GM18499 (cell line): ENCODE measurements around the gene SLC7A7.
"Not testable (repeated sequence)": the region's sequence is repeated elsewhere in the genome, so short reads cannot be mapped to it uniquely, and the experiment has no call there.

Experiments used
- ATAC-seq: cut with Tn5 transposase; IDR thresholded peaks from one replicate; pipeline ENCODE4 v1.9.1; 2021; ENCODE audit warnings: moderate number of reproducible peaks; ENCODE audit not compliant: insufficient read depth, unreplicated experiment

Gene SLC7A7

DNA sequence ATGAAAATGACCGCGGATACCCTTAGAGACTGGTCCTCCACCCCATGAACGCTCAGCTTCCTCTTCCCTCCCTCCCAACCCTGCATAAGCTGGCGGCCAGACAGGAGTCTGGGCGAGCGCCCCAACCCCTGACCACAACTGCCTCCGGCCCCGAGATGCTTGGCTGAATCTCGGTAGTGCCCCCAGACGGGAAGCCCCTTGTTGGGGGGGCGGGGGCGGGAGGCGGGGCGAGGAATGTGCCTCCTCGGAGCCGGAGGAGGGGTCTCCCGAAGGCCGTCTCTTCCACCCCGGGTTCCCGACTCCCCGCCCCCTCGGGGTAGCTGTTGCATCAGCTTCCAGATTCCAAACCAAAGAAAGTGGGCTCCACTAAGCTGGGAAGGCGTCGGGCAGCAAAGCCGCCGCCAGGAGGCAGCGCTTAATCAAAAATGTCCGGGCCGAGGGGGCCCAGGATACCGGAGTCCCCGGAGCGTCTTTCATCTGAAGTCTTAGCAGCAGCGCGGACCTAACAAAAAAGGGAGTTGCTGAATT is 7.4 kb upstream of the SLC7A7 start:
- no peak for ATAC-seq

DNA sequence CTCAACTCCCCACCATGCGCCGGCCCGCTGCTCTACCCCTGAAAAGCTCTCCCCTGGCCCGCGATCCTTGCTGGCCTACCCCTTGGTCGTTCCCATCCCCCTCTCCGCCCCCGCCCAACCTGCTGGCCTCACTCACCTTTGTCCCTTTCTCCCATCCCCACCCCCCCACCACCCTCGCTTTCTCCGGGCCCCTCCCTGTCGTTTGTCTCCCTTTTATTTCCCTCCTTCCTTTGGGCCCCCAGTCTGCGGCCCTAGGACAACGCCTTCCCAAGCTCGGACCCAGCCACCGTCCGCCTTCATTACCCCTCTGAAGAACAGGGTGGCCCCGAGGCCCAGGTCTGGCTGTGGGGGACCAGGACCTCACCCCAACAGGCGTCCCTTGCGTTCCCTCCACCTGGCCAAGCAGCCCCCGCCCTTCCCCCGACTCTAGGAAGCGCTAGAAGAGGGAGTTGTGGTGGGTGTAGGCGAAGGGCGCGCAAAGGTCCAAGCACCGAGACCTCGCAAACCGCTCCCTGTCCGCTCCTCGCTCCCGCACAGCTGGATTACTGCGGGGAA is 6.9 kb upstream of the SLC7A7 start:
- ATAC-seq, result no peak

DNA sequence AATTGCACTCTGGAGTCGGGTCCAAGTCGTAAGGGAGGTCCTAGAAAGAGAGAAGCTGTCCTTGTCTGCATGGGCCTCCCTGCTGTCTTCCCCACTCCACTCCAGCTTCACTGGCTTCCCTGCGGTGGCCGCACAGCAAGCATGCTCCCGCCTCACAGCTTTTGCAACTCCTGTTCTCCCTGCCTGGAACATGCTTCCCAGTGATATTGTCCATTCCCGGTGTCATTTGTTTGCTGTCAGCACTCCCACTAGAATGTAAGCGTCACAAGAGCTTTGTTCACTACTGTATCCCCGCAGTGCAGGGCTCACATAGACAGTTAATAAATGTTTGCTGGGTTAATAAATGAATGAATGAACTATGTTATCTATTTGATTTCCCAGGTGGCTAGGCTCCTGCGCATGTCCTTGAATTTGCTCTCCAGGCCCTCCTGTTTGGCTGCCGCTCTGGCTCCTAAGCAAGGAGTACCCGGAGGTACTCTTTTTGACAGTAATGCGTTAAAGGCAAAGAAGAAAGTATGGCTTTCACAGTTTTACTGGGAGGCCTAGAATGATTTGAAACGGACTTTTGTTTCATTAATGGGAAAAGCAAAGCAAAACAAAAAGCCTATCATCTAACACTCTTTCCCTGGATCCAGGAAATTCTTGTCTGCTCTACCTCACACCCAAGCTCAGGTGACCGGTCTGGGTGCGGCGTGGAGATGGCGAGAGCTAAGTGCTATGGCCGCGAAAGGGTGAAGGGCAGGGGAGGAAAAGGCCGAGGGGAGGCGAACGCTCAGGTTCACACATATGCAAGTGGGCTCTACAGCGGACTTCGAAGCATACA is 6.2 kb upstream of the SLC7A7 start:
- ATAC-seq, result no peak

DNA sequence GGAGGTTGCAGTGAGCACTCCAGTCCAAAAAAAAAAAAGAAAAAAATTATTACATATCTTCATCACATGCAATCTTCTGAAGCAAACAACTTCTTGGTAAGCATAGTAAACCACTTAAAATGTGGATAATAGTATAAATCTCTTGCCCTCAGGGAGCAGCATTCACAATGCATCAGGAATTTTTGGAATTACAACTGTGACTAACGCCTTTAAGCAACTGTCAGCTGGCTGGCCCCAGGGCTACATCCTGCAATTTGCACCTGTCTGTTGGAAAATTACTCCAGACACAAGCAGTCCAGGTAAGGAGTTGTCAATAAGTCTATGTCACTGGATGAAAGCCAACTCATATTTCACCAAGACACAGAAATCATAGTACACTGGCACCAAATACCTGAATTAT is 5.5 kb upstream of the SLC7A7 start:
- ATAC-seq, result no peak

DNA sequence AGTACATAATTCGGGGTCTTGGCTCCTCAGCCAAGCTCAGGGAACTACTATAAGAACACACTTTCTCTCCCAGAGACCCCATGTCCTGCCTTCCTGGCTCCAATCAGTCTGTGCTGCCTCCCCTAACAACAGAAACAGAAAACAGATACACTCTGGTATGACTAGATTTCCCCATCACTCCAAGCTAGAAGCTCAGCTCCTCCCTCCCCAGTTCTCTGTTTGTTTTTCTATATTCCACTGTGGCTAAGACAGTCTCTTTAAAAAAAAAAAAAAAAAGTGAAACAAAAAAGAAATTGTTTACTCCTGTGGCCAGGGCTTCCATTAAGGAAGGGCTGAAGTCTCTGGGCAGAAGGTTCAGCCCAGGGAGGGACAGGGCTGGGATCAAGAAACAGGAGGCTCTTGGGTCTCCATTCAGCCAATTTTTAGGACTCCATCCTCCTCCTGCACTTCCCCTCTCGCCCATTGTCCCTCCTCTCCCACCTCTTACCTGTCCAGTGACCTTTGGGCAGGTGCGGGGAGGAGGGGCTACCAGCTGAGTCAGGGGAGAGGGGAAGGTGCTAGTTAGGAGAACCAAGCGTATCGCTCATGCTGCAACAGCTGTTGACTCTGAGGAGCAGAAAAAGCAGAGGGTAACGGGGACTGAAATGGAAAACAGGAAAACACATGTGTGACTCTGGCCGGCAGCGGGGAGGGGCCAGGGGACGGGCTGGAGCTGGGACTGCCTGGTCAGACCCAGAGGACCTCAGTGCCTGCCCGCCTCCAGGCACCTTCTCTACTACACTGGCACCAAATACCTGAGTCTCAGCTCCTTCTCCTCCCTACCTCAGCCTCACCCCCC is 4.1 kb upstream of the SLC7A7 start:
- no peak for ATAC-seq

DNA sequence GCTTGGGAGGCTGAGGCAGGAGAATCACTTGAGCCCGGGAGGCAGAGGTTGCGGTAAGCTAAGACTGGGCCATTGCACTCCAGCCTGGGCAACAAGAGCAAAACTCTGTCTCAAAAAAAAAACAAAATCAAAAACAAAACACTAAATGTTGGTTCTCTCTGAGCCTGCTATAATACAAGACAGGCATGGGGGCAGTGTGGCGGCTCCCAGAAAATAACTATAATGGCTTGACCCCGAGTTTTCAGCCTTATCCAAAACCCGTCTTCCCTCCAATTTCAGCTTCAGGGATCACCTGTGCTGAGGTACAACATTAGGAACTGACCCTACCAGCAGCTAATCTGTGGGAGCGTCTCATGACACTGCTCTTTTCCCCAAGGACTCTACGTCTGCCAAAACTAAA is 862 bp downstream of the SLC7A7 start:
- no peak for ATAC-seq

DNA sequence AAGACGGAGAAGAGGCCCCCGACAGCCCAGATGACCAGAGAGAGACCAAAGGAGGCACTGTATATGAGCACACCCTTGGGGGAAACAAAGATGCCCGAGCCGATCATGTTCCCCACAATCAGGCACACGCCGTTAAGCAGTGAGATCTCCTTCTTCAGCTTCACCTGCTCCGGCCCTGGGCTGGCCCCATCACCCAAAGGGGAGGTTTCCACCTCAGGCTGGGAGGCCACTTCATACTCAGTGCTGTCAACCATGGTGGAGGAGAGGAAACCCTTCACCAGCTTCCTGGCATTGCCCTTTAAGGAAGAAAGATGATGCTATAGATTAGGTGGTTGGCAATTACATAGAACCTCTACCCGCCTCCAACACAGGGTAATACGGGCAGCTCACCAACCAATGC is 2.1 kb downstream of the SLC7A7 start:
- no peak for ATAC-seq

DNA sequence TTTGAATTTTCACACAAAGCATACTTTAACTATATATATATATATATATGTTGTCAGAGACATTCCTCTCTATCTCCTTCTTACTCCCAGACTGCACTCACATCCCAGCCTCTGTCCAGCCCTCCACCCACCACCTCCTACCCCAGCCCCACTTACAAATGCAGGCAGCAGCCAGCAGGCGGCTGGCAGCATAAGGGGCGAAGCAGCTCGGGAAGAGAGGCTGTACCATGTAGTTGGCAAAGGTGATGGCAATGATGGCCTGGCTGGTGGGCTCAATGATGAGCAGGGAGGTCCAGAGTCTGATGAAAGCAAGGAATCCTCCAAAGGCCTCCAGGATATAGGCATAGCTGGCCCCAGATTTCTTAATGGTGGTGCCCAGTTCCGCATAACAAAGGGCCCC is 2.5 kb downstream of the SLC7A7 start:
- ATAC-seq, result no peak

DNA sequence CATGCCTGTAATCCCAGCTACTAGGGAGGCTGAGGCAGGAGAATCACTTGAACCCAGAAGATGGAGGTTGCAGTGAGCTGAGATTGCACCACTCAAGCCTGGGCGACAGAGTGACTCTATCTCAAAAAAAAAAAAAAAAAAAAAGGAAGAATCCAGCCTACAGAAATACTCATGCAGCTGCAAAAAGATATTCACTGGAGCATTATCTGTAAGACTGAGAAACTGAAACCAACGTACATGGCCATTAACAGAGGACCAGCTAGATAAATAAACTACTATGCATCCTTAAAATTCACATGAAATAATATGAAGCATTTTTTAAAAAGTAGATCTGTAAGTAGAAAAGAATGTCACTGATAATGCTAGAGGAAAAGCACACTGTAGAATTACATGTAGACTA is 3.5 kb downstream of the SLC7A7 start:
- ATAC-seq, result no peak

DNA sequence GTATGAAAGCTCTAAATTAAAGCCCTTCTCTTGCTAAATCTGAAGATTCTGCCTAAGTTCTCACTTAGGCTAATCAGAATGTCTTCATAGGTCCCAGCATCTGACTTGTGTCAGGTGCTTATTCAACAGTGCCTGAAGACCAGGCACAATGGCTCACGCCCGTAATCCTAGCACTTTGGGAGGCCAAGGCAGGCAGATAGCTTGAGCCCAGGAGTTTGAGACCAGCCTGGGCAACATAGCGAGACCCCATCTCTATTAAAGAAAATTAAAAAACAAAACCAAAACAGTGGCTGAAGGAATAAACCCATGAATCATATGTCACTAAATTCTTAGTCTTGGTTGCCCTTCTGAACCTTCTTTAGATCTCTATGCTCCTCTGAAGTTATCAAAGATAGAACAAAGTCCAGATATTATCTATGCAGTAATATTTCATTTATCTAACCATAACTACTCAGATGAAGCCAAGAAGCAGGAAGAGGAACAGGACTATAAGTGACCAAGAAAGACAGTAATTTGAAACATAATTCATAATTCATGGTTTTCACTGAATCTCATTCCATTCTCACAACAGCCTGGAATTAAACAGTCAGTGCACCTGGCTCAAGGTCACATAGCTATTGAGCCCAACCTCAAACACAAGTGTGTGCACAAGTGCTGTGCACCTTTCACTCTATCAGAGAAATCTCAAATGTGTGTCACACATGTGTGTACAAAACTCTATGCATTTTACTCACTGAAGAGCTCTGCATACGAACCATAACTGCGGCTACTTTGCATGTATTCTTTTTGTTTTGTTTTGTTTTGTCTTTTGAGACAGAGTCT is 6.6 kb downstream of the SLC7A7 start:
- ATAC-seq, result no peak

DNA sequence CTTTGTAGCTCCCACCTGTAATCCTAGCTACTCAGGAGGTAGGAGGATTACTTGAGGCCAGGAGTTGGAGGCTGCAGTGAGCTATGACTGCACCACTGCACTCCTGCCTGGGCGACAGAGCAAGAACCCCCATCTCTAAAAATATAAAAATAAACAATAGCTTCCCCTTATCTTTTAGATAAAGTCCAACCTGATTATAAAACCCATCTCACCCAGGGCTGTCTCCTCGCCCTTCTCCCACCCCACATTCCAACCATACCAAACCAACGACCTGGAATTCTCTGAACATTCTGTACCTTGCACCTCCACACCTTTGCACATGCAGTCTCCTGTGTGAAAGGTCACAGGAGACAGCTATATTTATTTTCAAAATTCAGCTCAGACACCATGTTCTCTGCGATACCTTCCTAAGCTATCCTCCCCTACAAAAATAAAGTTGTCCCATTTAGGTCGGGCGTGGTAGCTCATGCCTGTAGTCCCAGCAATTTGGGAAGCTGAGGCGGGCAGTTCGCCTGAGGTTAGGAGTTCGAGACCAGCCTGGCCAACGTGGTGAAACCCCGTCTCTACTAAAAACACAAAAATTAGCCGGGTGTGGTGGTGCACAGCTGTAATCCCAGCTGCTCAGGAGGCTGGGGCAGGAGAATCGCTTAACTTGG is 7.7 kb downstream of the SLC7A7 start:
- no peak for ATAC-seq

DNA sequence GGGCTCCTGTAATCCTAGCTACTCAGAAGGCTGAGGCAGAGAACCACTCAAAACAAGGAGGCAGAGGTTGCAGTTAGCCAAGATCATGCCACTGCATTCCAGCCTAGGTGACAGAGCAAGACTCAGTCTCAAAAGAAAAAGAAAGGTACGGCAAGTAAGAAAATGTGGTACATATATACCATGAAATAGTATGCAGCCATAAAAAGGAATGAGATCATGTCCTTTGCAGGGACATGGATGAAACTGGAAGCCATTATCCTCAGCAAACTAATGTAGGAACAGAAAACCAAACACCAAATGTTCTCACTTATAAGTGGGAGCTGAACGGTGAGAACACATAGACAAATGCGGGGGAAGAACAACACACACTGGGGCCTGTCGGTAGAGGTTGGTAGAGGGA is 10.0 kb downstream of the SLC7A7 start:
- ATAC-seq, result not testable (repeated sequence)

DNA sequence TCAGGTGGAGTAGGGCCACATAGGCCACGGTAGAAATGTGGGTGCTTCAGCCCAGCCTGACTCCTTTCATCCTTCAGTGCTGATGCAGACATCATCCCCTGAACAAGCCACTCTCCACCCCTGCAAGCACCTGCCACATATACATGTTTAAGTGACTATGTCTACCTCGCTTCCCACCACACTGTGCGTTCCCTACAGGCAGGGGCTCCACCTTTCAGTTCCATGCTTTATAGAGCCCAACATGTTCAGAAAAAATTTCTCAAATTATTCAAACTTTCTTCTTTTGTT is 11.6 kb downstream of the SLC7A7 start:
- ATAC-seq, result no peak

DNA sequence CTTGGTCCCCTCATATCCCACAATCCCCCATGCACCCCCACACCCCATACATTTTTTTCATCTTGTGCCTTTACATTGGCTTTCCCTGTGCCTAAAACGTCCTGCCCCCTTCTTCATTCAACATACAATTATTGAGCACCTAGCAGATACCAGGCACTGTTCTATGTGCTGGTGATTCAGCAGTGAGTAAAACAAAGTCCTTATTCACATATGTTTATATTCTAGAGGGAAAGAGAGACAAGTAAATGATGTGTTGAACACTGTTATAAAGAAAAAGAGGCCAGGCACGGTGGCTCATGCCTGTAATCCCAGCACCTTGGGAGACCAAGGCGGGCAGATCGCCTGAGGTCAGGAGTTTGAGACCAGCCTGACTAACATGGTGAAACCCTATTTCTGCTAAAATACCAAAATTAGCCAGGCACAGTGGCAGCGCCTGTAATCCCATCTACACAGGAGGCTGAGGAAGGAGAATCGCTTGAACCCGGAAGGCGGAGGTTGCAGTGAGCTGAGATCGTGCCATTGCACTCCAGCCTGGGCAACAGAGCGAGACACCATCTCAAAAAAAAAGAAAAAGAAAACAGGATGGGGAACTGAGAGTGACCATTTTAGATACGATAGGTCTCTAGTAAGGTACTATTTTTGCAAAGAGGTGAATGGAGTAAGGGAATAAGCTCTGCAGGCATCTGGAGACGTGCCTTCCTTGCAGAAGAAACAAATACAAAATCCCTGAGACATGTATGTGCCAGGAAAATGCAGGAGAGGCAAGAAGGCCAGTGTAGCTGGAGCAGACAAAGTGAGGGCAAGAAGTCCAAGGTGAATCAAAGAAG is 12.2 kb downstream of the SLC7A7 start:
- ATAC-seq, result no peak

DNA sequence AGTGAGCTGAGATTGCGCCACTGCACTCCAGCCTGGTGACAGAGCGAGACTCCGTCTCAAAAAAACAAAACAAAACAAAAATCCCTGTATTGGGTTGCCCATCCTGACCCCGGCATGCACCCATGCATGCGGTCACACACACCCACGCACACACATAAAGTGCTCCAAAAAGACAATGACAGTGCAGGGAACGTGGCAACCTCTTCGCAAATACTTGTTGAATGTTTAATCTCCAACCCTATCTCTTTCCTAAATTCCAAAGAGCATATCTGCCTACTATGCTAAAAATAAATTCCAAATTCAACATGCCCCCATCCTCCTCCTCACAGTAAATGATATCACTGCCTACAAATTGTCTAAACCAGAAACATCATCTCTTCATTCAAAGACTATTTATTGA is 13.5 kb downstream of the SLC7A7 start:
- ATAC-seq, result no peak

DNA sequence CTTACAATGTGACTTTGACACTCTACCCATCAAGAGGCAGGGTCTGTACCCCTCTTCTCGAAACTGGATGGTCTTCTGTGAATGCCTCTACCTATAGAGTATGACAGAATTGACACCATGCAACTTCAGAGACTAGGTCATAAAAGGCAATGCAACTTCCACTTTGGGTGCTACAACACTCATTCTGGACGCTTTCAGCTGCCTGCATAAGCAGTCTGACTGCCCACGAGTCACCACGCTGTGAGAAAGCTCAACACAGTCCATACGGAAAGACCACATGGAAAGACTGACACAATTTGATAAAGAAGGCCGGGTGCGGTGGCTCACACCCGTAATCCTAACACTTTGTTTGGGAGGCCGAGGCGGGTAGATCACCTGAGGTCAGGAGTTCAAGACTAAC is 14.9 kb downstream of the SLC7A7 start:
- no peak for ATAC-seq

DNA sequence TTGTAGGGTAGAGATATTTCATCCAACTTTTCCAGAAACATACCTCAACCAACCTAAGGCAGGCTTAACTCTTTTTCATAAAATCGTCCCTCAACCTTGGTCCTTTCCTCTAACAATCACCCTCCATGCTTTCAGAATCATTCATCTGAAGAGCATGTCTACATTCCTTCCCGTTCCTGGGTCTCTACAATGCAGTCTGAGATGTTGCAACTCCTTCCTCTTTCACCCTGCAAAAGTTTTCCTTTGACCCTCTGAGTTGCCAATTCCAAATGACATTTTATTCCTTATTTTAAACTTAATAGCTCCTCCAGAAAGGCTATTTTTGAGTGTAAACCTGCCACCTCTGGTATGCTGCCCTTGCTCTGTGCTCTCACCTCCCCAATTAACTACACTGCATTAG is 16.7 kb downstream of the SLC7A7 start:
- no peak for ATAC-seq

DNA sequence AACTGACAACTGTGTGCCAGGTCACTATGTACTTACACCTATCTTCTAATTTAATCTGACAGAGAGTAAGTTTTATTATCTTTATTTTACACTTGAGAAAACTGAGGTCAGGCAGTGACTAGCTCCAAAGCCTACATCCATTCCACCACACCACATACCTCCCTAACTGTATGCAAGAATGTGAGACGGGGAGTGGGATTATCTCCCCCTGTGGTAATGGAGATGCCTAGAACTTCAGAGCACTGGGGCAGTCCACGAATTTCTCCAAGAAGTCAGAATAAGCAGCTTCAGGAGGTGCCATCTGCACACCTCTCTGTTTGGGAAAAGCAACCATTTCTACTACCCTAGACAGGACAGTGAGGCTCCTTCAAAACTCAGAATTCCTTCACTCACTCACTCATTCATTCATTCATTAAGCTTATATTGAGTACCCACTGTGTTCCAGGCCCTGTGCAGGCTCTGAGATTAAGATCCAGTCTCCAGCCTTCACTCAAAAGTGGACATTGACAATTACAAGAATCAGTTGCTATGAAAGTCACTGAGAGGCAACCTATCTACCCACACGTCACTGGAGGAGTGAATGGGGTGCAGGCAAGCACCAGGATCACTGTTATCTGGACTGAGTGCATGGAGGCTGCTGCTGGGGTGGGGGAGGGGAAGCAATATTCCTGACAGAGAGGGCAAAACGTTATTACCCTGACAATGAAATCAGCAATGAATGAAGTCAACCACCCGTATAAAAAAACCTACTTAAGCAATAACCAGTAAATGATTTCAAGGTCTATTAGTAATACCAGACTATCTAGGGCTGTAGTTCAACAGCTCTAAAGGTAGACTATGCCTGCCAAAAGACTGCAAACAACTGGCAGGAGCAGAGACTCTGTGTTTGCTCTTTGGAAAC is 18.0 kb downstream of the SLC7A7 start:
- no peak for ATAC-seq
